Ishikawa (cell line): ENCODE data around the gene TMEM38A.

Experiments used
- CEBPB ChIP-seq: IDR thresholded peaks from 2 replicates; pipeline ENCODE4 v1.6.1; 2012
- CREB1 ChIP-seq: IDR thresholded peaks from 2 replicates; pipeline ENCODE4 v1.6.1; 2012; ENCODE audit warnings: low read depth
- EGR1 ChIP-seq: IDR thresholded peaks from 2 replicates; pipeline ENCODE4 v1.6.1; 2012
- EP300 ChIP-seq: IDR thresholded peaks from 2 replicates; pipeline ENCODE4 v1.6.1; 2012; ENCODE audit warnings: borderline replicate concordance
- FOXM1 ChIP-seq: IDR thresholded peaks from 2 replicates; pipeline ENCODE4 v1.6.1; 2012; ENCODE audit warnings: low read depth, borderline replicate concordance
- MAX ChIP-seq: IDR thresholded peaks from 2 replicates; pipeline ENCODE4 v1.6.1; 2012
- NFIC ChIP-seq: IDR thresholded peaks from 2 replicates; pipeline ENCODE4 v1.6.1; 2012
- RAD21 ChIP-seq: IDR thresholded peaks from 2 replicates; pipeline ENCODE4 v1.6.1; 2012; ENCODE audit warnings: low read depth
- REST ChIP-seq: IDR thresholded peaks from 2 replicates; pipeline ENCODE4 v1.6.1; 2012; ENCODE audit warnings: low read depth, mild to moderate bottlenecking
- TAF1 ChIP-seq: IDR thresholded peaks from 2 replicates; pipeline ENCODE4 v1.6.1; 2012; ENCODE audit warnings: low read depth, mild to moderate bottlenecking
- TCF12 ChIP-seq: IDR thresholded peaks from 2 replicates; pipeline ENCODE4 v1.6.1; 2012; ENCODE audit warnings: low read depth
- TEAD4 ChIP-seq: IDR thresholded peaks from 2 replicates; pipeline ENCODE4 v1.6.1; 2012
- USF1 ChIP-seq: IDR thresholded peaks from 2 replicates; pipeline ENCODE4 v1.6.1; 2012
- YY1 ChIP-seq: IDR thresholded peaks from 2 replicates; pipeline ENCODE4 v1.6.1; 2012; ENCODE audit warnings: low read depth
- ZBTB7A ChIP-seq: IDR thresholded peaks from 2 replicates; pipeline ENCODE4 v1.6.1; 2012; ENCODE audit warnings: low read depth

Gene TMEM38A

GRCh38 chr19:16673231-16673630 lies 12.3 kb downstream of the TMEM38A start:
- no peak for TF ChIP-seq TAF1
- no peak for TF ChIP-seq NFIC
- no peak for TF ChIP-seq REST

- TF ChIP-seq REST (no peak), TAF1 (no peak), EP300 (no peak), CEBPB (no peak), TCF12 (no peak), ZBTB7A (no peak), USF1 (no peak), YY1 (no peak), TEAD4 (no peak), RAD21 (no peak), MAX (no peak), CREB1 (no peak), EGR1 (no peak)
Observed at GRCh38 chr19:16676101-16676798, 15.3 kb downstream of the TMEM38A start.

GRCh38 chr19:16677055-16677454 lies 16.1 kb downstream of the TMEM38A start:
- TF ChIP-seq EP300 (no peak), TAF1 (no peak), NFIC (no peak), CREB1 (no peak), TCF12 (no peak), YY1 (no peak), EGR1 (no peak), FOXM1 (no peak), REST (no peak), TEAD4 (no peak), RAD21 (no peak), USF1 (no peak), CEBPB (no peak), ZBTB7A (no peak), MAX (no peak)

- no peak for TF ChIP-seq TAF1
- TF ChIP-seq CEBPB, result no peak
- no peak for TF ChIP-seq TCF12
- no peak for TF ChIP-seq ZBTB7A
- no peak for TF ChIP-seq NFIC
- TF ChIP-seq FOXM1, result no peak
- TF ChIP-seq USF1, result no peak
- TF ChIP-seq MAX, result no peak
- TF ChIP-seq YY1, result no peak
- no peak for TF ChIP-seq TEAD4
- no peak for TF ChIP-seq EP300
- no peak for TF ChIP-seq RAD21
- TF ChIP-seq REST, result no peak
- TF ChIP-seq EGR1, result no peak
- TF ChIP-seq CREB1, result no peak
Observed at GRCh38 chr19:16678498-16678897, 17.6 kb downstream of the TMEM38A start.
